WERI-Rb-1 (cell line): ENCODE results near the gene COMMD1.
A peak's percentile ranks its signal among the peaks of the same experiment; 100 is the strongest.

Experiments
- DNase-seq: peaks from one replicate; pipeline ENCODE4 v3.0.0-alpha.2; 2020
- H3K27ac ChIP-seq: fragments of 250-450 bp; sonication (Bioruptor Pico); 2 replicates; pipeline ENCODE4 v1.5.1; 2020; ENCODE audit warnings: mild to moderate bottlenecking, moderate library complexity
- H3K27me3 ChIP-seq: fragments of 250-450 bp; sonication (Bioruptor Pico); 2 replicates; pipeline ENCODE4 v1.5.1; 2021; ENCODE audit warnings: mild to moderate bottlenecking, low read depth, moderate library complexity; ENCODE audit not compliant: insufficient read depth, severe bottlenecking
- H3K36me3 ChIP-seq: fragments of 250-450 bp; sonication (Bioruptor Pico); 2 replicates; pipeline ENCODE4 v1.5.1; 2020; ENCODE audit warnings: mild to moderate bottlenecking, moderate library complexity
- H3K4me3 ChIP-seq: 2 replicates; pipeline ENCODE4 v1.5.1; 2011; ENCODE audit warnings: low read depth, mild to moderate bottlenecking, control low read depth, low read length
- H3K9me3 ChIP-seq: fragments of 250-450 bp; sonication (Bioruptor Pico); 2 replicates; pipeline ENCODE4 v1.5.1; 2021; ENCODE audit warnings: mild to moderate bottlenecking, moderate library complexity; ENCODE audit not compliant: severe bottlenecking
- TF ChIP-seq, protein P1 (sequence below): IDR thresholded peaks from 2 replicates; pipeline ENCODE4 v1.5.1; 2011; ENCODE audit warnings: low read depth, mild to moderate bottlenecking, control low read depth, inconsistent platforms, low read length

COMMD1 gene

DNA sequence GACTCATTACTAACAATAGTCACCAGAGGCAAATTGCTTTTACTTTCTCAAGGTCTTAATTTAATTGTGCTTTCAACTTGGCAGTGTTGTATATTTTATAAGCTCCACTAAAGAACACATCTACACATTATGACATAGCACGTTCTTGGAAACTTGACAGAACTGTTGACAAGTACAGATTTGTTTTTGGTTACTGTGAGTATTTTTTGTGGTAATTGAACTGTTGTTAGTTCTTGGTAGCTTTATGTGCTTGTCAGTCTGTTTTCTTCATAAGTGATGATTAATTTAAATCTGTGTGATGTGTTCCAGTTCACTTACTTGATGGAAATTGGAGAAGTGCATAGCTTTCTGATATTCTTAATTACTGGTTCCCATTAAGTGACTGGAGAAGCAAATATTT is 63.9 kb downstream of the COMMD1 start:
- H3K9me3 ChIP-seq: no peaks in the 10 kb centered on the region
- TF ChIP-seq, protein P1, sequence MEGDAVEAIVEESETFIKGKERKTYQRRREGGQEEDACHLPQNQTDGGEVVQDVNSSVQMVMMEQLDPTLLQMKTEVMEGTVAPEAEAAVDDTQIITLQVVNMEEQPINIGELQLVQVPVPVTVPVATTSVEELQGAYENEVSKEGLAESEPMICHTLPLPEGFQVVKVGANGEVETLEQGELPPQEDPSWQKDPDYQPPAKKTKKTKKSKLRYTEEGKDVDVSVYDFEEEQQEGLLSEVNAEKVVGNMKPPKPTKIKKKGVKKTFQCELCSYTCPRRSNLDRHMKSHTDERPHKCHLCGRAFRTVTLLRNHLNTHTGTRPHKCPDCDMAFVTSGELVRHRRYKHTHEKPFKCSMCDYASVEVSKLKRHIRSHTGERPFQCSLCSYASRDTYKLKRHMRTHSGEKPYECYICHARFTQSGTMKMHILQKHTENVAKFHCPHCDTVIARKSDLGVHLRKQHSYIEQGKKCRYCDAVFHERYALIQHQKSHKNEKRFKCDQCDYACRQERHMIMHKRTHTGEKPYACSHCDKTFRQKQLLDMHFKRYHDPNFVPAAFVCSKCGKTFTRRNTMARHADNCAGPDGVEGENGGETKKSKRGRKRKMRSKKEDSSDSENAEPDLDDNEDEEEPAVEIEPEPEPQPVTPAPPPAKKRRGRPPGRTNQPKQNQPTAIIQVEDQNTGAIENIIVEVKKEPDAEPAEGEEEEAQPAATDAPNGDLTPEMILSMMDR: no peak
- H3K36me3 ChIP-seq: no peaks in the 10 kb centered on the region
- no peak overlapping the region for H3K27ac ChIP-seq
- no peak overlapping the region for H3K4me3 ChIP-seq
- DNase-seq: no peak
- H3K27me3 ChIP-seq: no peaks in the 10 kb centered on the region

DNA sequence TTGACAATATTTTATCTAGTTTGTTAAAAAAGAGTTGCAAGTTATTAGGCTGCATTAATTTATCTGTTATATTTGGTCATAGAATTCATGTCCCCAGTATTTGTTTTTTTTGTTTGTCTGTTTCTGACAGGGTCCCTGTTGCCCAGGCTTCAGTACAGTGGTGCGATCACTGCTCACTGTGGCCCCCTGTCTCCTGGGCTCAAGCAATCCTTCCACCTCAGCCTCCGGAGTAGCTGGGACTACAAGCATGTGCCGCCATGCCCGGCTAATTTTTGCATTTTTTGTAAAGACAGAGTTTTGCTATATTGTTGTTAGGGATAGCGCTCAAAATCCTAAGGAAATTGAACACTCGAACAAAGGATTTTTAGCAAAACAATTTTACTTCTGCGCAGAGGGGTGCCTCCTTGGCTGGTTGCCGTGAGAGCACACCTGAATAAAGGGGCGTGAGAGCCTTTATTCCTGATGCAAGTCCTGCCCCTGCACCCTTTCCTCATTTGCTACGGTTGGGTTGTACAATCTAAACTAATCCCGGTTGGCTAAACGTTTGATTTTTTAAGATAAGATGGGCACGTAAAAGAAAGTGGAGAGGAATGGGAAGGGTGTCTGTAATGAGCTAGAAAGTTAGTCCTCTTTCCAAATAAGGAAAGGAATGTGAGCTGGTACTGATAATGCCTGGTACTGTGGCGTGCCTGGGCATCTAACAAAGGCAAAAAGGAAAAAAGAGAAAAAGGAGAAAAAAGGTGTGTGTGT is 65.5 kb downstream of the COMMD1 start:
- Histone ChIP-seq H3K27me3 (no peaks in the 10 kb centered on the region), H3K36me3 (no peaks in the 10 kb centered on the region), H3K4me3 (no peak overlapping the region), H3K27ac (no peak overlapping the region), H3K9me3 (no peaks in the 10 kb centered on the region)
- DNase-seq: no peak
- TF ChIP-seq, protein P1: 0 out of 2 replicates have a peak, but pooled peaks have one; percentile 3

DNA sequence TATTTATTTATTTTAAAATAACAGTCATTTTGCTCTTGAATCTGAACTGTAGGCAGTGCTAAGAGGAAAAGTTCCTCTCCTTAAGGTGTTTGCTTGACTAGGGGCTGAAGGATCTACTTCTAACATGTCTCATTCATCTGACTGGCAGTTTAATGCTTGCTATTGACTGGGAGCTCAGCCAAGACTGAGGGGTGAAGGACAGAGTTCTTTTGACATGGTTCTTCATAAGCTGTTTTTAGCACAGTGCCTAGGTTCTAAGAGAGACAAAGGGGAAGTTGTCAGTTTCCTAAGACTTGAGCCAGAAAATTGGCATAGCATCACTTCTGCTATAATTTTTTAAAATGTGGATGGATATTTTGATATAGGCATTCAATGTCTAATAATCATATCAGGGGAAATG is 73.0 kb downstream of the COMMD1 start:
- Histone ChIP-seq H3K9me3 (no peaks in the 10 kb centered on the region), H3K36me3 (no peaks in the 10 kb centered on the region), H3K27ac (no peak overlapping the region), H3K4me3 (no peak overlapping the region), H3K27me3 (no peaks in the 10 kb centered on the region)
- TF ChIP-seq, protein P1: no peak
- DNase-seq: no peak

DNA sequence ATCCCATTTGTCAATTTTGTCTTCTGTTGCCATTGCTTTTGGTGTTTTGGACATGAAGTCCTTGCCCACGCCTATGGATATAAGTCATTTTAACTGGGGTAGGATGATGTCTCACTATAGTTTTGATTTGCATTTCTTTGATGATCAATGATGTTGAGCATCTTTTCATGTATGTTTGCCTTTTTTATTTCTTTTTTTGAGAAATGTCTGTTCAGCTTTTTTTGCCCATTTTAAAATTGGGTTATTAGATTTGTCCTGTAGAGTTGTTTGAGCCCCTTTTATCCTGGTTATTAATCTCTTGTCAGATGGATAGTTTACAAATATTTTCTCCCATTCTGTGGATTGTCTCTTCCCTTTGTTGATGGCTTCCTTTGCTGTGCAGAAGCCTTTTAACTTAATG is 75.3 kb downstream of the COMMD1 start:
- H3K27ac ChIP-seq: no peak overlapping the region
- H3K36me3 ChIP-seq: no peaks in the 10 kb centered on the region
- H3K9me3 ChIP-seq: no peaks in the 10 kb centered on the region
- TF ChIP-seq, protein P1: no peak
- H3K27me3 ChIP-seq: no peaks in the 10 kb centered on the region
- no peak for DNase-seq
- H3K4me3 ChIP-seq: no peak overlapping the region

DNA sequence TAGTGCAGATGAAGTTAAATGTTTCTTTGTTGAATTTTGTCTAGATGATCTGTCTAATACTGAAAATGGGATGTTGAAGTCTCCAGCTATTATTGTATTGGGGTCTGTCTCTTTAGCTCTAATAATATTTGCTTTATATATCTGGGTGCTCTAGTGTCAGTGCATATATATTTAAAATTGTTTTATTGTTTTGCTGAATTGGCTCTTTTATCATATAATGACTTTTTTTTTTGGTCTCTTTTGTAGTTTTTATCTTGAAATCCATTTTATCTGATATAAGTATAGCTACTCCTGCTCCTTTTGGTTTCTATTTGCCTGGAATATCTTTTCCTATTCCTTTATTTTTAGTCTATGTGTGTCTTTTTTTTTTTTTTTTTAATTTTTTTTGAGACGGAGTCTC is 79.2 kb downstream of the COMMD1 start:
- Histone ChIP-seq H3K27me3 (no peaks in the 10 kb centered on the region), H3K9me3 (no peaks in the 10 kb centered on the region), H3K27ac (no peak overlapping the region), H3K36me3 (no peaks in the 10 kb centered on the region), H3K4me3 (no peak overlapping the region)
- no peak for DNase-seq
- TF ChIP-seq, protein P1: no peak
